GM12878 (cell line): ENCODE results near the gene FBXL2. TPM values are rescaled to one million over a fixed set of nuclear protein-coding genes. Genes with fewer than 3 reads are reported as not detected.

Source experiments
- ATAC-seq: fragments of 200-7000 bp; cut with Tn5 transposase; 3 replicates; pipeline ENCODE4 v1.9.1; 2020; ENCODE audit warnings: mild to moderate bottlenecking, moderate library complexity
- BruUV-seq: library from RNA; stranded (reverse); fragments of 400-500 nt; replicated peaks from 2 replicates; lab custom pipeline; 2021; lab: Mats Ljungman, UMichigan
- CTCF ChIA-PET: fragments of 300-600 bp; sonication (Branson Sonifier 250); formaldehyde crosslinking; extraction: SDS; loops from one replicate; lab custom pipeline; 2021; ENCODE audit warnings: inconsistent platforms; lab: Yijun Ruan, JAX
- POLR2A ChIA-PET: fragments of 350-600 bp; formaldehyde crosslinking; extraction: SDS; loops from one replicate; lab custom pipeline; 2021; ENCODE audit warnings: inconsistent platforms; lab: Charles Lee
- RAD21 ChIA-PET: fragments of 300-600 bp; sonication (Branson Sonifier 250); formaldehyde crosslinking; loops from one replicate; lab custom pipeline; 2023; ENCODE audit warnings: antibody characterized with exemption; ENCODE audit not compliant: unreplicated experiment; lab: Charles Lee
- SMC1A ChIA-PET: fragments of 300-600 bp; sonication (Branson Sonifier 250); formaldehyde crosslinking; loops from one replicate; lab custom pipeline; 2023; ENCODE audit not compliant: unreplicated experiment, uncharacterized antibody; lab: Charles Lee
- DNase-seq: peaks from one replicate; pipeline ENCODE4 v3.0.0-alpha.2; 2011; ENCODE audit warnings: low read depth, low spot score
- FAIRE-seq: peaks from 3 replicates; lab custom pipeline; 2011; peaks lifted over from hg19 to GRCh38; lab: Jason Lieb, UNC
- H2AFZ ChIP-seq: 2 replicates; pipeline ENCODE4 v1.6.0; 2011; ENCODE audit warnings: low read depth, low read length, control low read depth; ENCODE audit not compliant: control insufficient read depth
- H3K27ac ChIP-seq: 2 replicates; pipeline ENCODE4 v1.5.1; 2011; ENCODE audit warnings: control low read depth; ENCODE audit not compliant: control insufficient read depth, insufficient read depth
- H3K27me3 ChIP-seq, 2 experiments: replicated peaks in 1 of 2; 2 replicates each; pipeline versions ENCODE4 v1.6.0 to v1.6.1; 2011; ENCODE audit warnings: low read length in 1 of 2; ENCODE audit not compliant: control insufficient read depth in 2 of 2, insufficient read depth in 2 of 2
- H3K36me3 ChIP-seq, 2 experiments: 2 replicates each; pipeline ENCODE4 v1.5.1; 2011; ENCODE audit warnings: low read length in 1 of 2; ENCODE audit not compliant: control insufficient read depth in 2 of 2, insufficient read depth in 2 of 2
- H3K4me1 ChIP-seq: 2 replicates; pipeline ENCODE4 v1.6.1; 2011; ENCODE audit warnings: mild to moderate bottlenecking, low read length, moderate library complexity, mixed read lengths; ENCODE audit not compliant: control insufficient read depth, insufficient read depth
- H3K4me2 ChIP-seq: 2 replicates; pipeline ENCODE4 v1.6.0; 2011; ENCODE audit warnings: control low read depth; ENCODE audit not compliant: control insufficient read depth, insufficient read depth
- H3K4me3 ChIP-seq: fragments of 200-600 bp; sonication (generic); 2 replicates; pipeline ENCODE4 v1.5.1; 2016
- H3K79me2 ChIP-seq: 2 replicates; pipeline ENCODE4 v1.6.0; 2011; ENCODE audit warnings: low read length; ENCODE audit not compliant: control insufficient read depth, insufficient read depth
- H3K9ac ChIP-seq: 2 replicates; pipeline ENCODE4 v1.8.0; 2011; ENCODE audit warnings: low read length, control low read depth, mixed read lengths; ENCODE audit not compliant: control insufficient read depth, insufficient read depth
- H3K9me3 ChIP-seq: replicated peaks from 3 replicates; pipeline ENCODE4 v1.5.1; 2011; ENCODE audit warnings: mild to moderate bottlenecking, low read length; ENCODE audit not compliant: control insufficient read depth, insufficient read depth
- H4K20me1 ChIP-seq: 2 replicates; pipeline ENCODE4 v1.6.0; 2011; ENCODE audit not compliant: control insufficient read depth, insufficient read depth
- ESRRA ChIP-seq: IDR thresholded peaks from 2 replicates; pipeline ENCODE4 v1.6.1; 2012; ENCODE audit warnings: mild to moderate bottlenecking, low read length, improper control_type of control experiment
- HDAC2 ChIP-seq: fragments of 200-600 bp; sonication (generic); IDR thresholded peaks from 2 replicates; pipeline ENCODE4 v1.6.1; 2017
- IRF3 ChIP-seq: fragments of 450-650 bp; IDR thresholded peaks from 2 replicates; pipeline ENCODE4 v1.6.1; 2014; ENCODE audit warnings: mild to moderate bottlenecking
- KAT2A ChIP-seq: conservative IDR thresholded peaks from 2 replicates; pipeline ENCODE4 v1.6.1; 2011; ENCODE audit warnings: low read depth, low read length; ENCODE audit not compliant: control insufficient read depth
- REST ChIP-seq: IDR thresholded peaks from 2 replicates; pipeline ENCODE4 v1.6.1; 2012; ENCODE audit warnings: mild to moderate bottlenecking, low read depth, low read length
- SIX5 ChIP-seq: IDR thresholded peaks from 2 replicates; pipeline ENCODE4 v1.6.1; 2011; ENCODE audit warnings: mild to moderate bottlenecking, low read depth, low read length, moderate library complexity; ENCODE audit not compliant: severe bottlenecking
- STAT1 ChIP-seq: fragments of 450-650 bp; conservative IDR thresholded peaks from 2 replicates; pipeline ENCODE4 v1.6.1; 2014; ENCODE audit warnings: antibody characterized with exemption, mild to moderate bottlenecking
- ZBTB40 ChIP-seq: fragments of 450-650 bp; IDR thresholded peaks from 2 replicates; pipeline ENCODE4 v1.6.1; 2016; ENCODE audit warnings: mild to moderate bottlenecking, moderate library complexity, borderline replicate concordance
- ZNF622 ChIP-seq: fragments of 450-650 bp; IDR thresholded peaks from 2 replicates; pipeline ENCODE4 v1.6.1; 2017; ENCODE audit warnings: mild to moderate bottlenecking, inconsistent platforms
- WGBS: methylation state at CpG from one replicate; pipeline ENCODE4 v1.1.6; 2016; ENCODE audit warnings: low lambda C conversion rate; ENCODE audit not compliant: insufficient replicate concordance, insufficient coverage; ENCODE audit errors: missing lambda C conversion rate; 5-methylcytosine and 5-hydroxymethylcytosine counted together
- in situ Hi-C: fragments of 300-500 bp; cut with MboI; formaldehyde crosslinking; loops from 9 replicates; pipeline ENCODE4 v1.14.3; 2018; ENCODE audit warnings: mixed read lengths
- intact Hi-C: fragments of 100-400 bp; cut with micrococcal nuclease; formaldehyde crosslinking; loops from one replicate; pipeline ENCODE4 v1.14.2; 2022; ENCODE audit not compliant: unreplicated experiment
- polyA plus RNA-seq, 11 experiments: library from polyadenylated mRNA; depleted of rRNA in 4 of 11; unstranded in 6 of 11; stranded (reverse) in 5 of 11; fragments of >200 nt; fragmentation: Nextera tagmentation in 4 of 11; fragmentation: Illumina TruSeq in 1 of 11; extraction: Ambion mirVana in 4 of 11; extraction: Trizol in 1 of 11; gene quantifications; 1 replicate in 1 of 11; 2 replicates in 10 of 11; pipeline versions ENCODE4 v1.2.1 to v1.2.3, GENCODE V29; 2011 to 2016; ENCODE audit warnings: inconsistent platforms in 2 of 11, missing spikeins in 2 of 11, low read depth in 1 of 11
- total RNA-seq, 4 experiments: library from RNA; depleted of rRNA in 3 of 4; stranded (reverse); fragments of >200 nt in 3 of 4; fragmentation: Illumina TruSeq in 1 of 4; extraction: Trizol in 1 of 4; gene quantifications; 2 replicates each; pipeline versions ENCODE4 v1.2.1 to v1.2.3, GENCODE V29; 2013 to 2021

The FBXL2 gene
- total and polyA plus RNA-seq, 10 of the 15 experiments (the other 5 are each of a cell fraction or from before 2014, with no cell fraction given), result 0.04 to 0.72 (median 0.15) TPM; not detected in 1

- no peak for DNase-seq
- H3K4me2 ChIP-seq, result no peak overlapping the region
- in situ Hi-C loops (no loop called here), intact Hi-C loops (no loop called here)
- no peak overlapping the region for H3K9ac ChIP-seq
- H3K4me3 ChIP-seq, result no peak overlapping the region
- H3K27ac ChIP-seq, result no peak overlapping the region
- ChIA-PET POLR2A (no interaction called here), RAD21 (no interaction called here), SMC1A (no interaction called here), CTCF (interaction anchor here (1.0 kb wide), 1 partner anchor 14 kb away, joined by 3 read pairs; no protein-coding TSS in a partner anchor)
- no peaks in the 10 kb centered on the region for H3K79me2 ChIP-seq
- TF ChIP-seq SIX5, result no peak
- TF ChIP-seq HDAC2, result no peak
- no peak for TF ChIP-seq IRF3
- BruUV-seq, result no TSS peak
- H3K27me3 ChIP-seq, result no peaks in the 10 kb centered on the region
- no peaks in the 10 kb centered on the region for H4K20me1 ChIP-seq
- no peak overlapping the region for H2AFZ ChIP-seq
- 64% methylated on average over 3 of the region's 3 CpGs for WGBS
- no peak for ATAC-seq
- no peaks in the 10 kb centered on the region for H3K9me3 ChIP-seq
- H3K4me1 ChIP-seq, result no peaks in the 10 kb centered on the region
- no peak for FAIRE-seq
- peaks cover 0 to 5% of the 10 kb centered on the region in 2 experiments; a peak in 1 of 4 replicates for H3K36me3 ChIP-seq
Measured at GRCh38 chr3:33380653-33381052, 103.4 kb downstream of the FBXL2 start.

- Histone ChIP-seq H3K27me3 (no peaks in the 10 kb centered on the region), H3K9ac (no peak overlapping the region), H4K20me1 (no peaks in the 10 kb centered on the region), H3K4me2 (no peak overlapping the region), H3K4me1 (no peaks in the 10 kb centered on the region), H3K4me3 (no peak overlapping the region), H3K36me3 (peaks cover 0 to 7% of the 10 kb centered on the region in 2 experiments; a peak in 2 of 4 replicates), H3K27ac (no peak overlapping the region), H3K9me3 (no peaks in the 10 kb centered on the region), H3K79me2 (no peaks in the 10 kb centered on the region), H2AFZ (no peak overlapping the region)
- ATAC-seq (no peak), DNase-seq (no peak), FAIRE-seq (no peak)
- BruUV-seq, result no TSS peak
- 98% methylated on average over 12 of the region's 12 CpGs for WGBS
- CTCF ChIA-PET, result interaction anchor here (0.6 kb wide), 1 partner anchor 11 kb away, joined by 3 read pairs; no protein-coding TSS in a partner anchor
- RAD21 ChIA-PET, result no interaction called here
- POLR2A ChIA-PET, result no interaction called here
- SMC1A ChIA-PET, result interaction anchor here (0.7 kb wide), 1 partner anchor 252 kb away, joined by 3 read pairs; no protein-coding TSS in a partner anchor
- intact Hi-C loops (no loop called here), in situ Hi-C loops (no loop called here)
- TF ChIP-seq REST, result no peak
- TF ChIP-seq ESRRA, result no peak
- TF ChIP-seq KAT2A, result no peak
- TF ChIP-seq ZNF622, result no peak
- TF ChIP-seq ZBTB40, result no peak
- TF ChIP-seq STAT1, result no peak
Measured at GRCh38 chr3:33383951-33384350, 106.7 kb downstream of the FBXL2 start.
